Stimulated activated CD8-positive, alpha-beta memory T cell treated with anti-CD3 and anti-CD28 coated beads, Interleukin-2, amount 100 ng/mL, for 48 hours (primary cell): ENCODE measurements around the gene TXNRD2.

Experiments used
- DNase-seq, 2 donors: peaks; one replicate each; pipeline ENCODE4 v3.0.0-alpha.2; 2020; ENCODE audit warnings: low read depth in 2 of 2

Gene TXNRD2

GRCh38 chr22:19905347-19906276, 36.0 kb downstream of the TXNRD2 start:
- DNase-seq, result no peak

- no peak for DNase-seq
Measured at GRCh38 chr22:19904935-19905334, 36.7 kb downstream of the TXNRD2 start.

GRCh38 chr22:19904174-19904856, 37.3 kb downstream of the TXNRD2 start:
- DNase-seq, result no peak

GRCh38 chr22:19903513-19903912, 38.1 kb downstream of the TXNRD2 start:
- DNase-seq, result no peak

- DNase-seq, result no peak
Measured at GRCh38 chr22:19903031-19903430, 38.6 kb downstream of the TXNRD2 start.

GRCh38 chr22:19902245-19902715, 39.3 kb downstream of the TXNRD2 start:
- DNase-seq, result no peak

- no peak for DNase-seq
Measured at GRCh38 chr22:19901577-19902244, 39.9 kb downstream of the TXNRD2 start.

GRCh38 chr22:19900707-19901436, 40.7 kb downstream of the TXNRD2 start:
- no peak for DNase-seq

GRCh38 chr22:19898831-19899567, 42.6 kb downstream of the TXNRD2 start:
- DNase-seq, result no peak

- DNase-seq, result no peak
Measured at GRCh38 chr22:19898145-19898544, 43.5 kb downstream of the TXNRD2 start.

GRCh38 chr22:19897726-19898125, 43.9 kb downstream of the TXNRD2 start:
- DNase-seq, result no peak

- no peak for DNase-seq
Measured at GRCh38 chr22:19896665-19897355, 44.8 kb downstream of the TXNRD2 start.

- no peak for DNase-seq
Measured at GRCh38 chr22:19895160-19895849, 46.3 kb downstream of the TXNRD2 start.

GRCh38 chr22:19893363-19893762, 48.3 kb downstream of the TXNRD2 start:
- DNase-seq, result no peak

GRCh38 chr22:19892925-19893324, 48.7 kb downstream of the TXNRD2 start:
- DNase-seq, result no peak

GRCh38 chr22:19892257-19892879, 49.2 kb downstream of the TXNRD2 start:
- peak; percentile 23 to 51 for DNase-seq

- DNase-seq, result peak; percentile 63 to 64
Measured at GRCh38 chr22:19891317-19892256, 50.0 kb downstream of the TXNRD2 start.
